T-helper 1 cell (primary cell): Measurements from ENCODE around the gene PHOSPHO1.
A peak's percentile ranks its signal among the peaks of the same experiment; 100 is the strongest.

Experiments used
- DNase-seq, 5 donors: peaks; one replicate each; pipeline ENCODE4 v3.0.0-alpha.2; 2012 to 2020

PHOSPHO1 gene

DNA sequence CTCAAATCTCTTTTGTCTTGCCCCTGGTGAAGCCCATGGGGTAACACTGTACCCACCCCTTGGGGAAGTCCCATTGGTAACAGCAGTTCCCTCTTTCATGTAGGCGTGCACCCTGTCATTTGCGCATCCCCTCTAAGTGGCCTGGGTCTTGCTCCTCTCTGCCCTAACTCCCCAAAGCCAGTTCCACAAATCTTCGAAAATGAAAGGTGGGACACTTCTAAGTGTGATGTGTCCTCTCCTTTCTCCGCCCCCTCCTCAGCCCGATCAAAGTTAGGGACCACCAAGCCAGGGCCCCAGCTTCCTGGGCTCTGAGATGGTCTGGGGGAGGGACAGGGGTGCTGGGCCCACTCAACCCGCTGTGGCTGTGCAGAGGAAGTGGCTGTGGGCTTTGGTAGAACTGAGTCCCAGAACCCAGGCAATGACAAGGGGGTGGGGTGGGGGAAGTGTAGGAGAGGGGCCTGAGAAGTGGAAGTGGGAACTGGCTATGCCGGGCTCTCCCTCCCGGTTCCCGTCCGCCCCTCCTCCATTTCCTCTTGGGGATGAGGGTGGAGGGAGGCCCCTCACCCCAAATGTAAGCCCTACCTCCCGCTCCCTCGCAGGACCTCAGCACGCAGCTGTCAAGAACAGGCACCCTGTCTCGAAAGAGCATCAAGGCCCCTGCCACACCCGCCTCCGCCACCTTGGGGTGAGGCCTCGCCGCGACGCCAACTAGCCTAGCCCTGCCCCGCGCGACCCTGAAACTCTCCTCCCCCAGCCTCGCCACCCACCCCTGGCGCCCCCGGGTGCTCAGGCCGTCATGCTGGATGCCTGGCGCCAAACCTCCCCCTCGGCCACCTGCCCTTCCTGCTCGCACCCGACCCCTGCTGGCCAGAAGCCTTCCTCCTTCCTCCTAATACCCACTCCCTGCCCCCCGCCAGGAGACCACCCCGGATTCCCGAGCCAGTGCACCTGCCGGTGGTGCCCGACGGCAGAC, 11.4 kb downstream of the PHOSPHO1 start:
- peak in 2 of 5 donors; percentile 18 to 30 for DNase-seq

DNA sequence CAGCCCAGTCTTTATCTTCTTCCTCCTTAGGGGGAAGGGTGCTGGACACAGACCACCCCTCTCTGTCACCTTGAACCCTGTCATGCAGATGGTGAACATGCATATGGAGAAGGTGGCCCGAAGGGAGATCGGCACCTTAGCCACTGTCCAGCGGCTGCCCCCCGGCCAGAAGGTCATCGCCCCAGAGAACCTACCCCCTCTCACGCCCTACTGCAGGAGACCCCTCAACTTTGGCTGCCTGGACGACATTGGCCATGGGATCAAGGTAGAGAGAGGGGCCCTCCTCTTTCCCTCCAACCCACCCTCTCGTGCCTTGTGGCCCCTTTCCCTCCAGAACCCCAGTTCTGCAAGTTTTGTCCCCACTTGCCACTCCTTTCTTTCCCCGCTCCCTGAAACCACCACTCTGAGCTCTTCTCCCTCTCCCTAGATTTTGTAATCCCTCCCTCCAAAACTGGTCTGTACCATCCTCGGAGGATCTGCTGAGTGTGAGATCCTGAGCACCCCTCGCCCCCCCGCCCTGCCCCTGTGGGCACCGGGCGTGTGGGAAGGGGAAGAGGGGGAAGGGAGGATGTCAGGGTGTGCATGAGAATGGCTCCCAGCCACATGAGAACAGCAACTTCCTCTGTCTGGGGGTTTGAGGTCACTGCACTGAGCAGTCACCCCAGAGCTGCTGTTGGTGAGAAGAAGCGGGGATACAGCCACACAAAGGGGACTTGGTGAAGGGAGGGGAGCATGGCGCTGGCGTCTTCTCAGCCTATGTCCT, 12.8 kb downstream of the PHOSPHO1 start:
- peak; percentile 31 to 77 (median 57) for DNase-seq

DNA sequence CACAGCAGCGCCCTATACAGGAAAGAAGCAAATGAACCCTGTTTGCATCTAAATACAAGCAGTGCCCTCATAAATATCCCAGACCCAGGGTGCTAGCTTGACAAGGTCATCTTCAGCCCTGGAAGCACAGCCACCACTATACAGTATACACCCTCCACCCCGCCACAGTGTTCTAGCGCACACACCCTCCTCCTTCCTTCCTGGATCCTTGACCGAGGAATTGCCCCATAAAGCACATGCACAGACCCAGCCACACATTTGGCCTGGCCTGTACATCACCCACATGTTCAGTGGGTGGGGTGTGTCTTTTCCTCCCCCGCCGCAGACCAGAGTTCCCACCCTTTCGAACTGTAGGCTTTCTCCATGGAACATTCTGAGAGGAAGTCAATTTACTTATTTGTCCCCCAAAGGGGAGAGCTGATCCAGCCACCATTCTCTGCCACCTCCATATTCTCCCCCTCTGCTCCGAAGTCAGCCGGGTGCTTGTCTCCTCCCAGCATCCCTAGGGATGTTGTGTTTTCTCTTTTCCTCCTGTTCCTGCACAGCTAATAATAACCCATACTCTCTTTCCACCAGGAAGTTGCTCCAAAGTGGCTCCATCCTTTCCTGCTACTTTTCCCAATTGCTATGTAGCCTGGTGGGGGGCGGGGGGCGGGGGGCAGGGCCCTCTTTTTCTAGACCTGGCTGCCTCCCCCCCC, 13.5 kb downstream of the PHOSPHO1 start:
- no peak for DNase-seq

DNA sequence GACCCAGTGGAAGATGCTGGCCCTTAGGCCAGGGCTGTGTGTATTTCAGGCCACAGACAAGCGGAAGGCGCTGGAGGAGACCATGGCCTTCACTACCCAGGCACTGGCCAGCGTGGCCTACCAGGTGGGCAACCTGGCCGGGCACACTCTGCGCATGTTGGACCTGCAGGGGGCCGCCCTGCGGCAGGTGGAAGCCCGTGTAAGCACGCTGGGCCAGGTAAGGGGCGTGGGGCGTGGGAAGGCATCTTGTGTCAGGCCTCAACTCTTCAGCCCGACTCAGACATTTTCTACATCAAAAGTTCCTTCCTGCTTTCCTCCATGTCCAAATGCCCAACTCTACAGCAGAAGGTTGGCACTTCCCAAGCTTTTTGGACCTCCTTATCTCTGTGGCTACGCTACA, 14.1 kb downstream of the PHOSPHO1 start:
- DNase-seq: no peak

DNA sequence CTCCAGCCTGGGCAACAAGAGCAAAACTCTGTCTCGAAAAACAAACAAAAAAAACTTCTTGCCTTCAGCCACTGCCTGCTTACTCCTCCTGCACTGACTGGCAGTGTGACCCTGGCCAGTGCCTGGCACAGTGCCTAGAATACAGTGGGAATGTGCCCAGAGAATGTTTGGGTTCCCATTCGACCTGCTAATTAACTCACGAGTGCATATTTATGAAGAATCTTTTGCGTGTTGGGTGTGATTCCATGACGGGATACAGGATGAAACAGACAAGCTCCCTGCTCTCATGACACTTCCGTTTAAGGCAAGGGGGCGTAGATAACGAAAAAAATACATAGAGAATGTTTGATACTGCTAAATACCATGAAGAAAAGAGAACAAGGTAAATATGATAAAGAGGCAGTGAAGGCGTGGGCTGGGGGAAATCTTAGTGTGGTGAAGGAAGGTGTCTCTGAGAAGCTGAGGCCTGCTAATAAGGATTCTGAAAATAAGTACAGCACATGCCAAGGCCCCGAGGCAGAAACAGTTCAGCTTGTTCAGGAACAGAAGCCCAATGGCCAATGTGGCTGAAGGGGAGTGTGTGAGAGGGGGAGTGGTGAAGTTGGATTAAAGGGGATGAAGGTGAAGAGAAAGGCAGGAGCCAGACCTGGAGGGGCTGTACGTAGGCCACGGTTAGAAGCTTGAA, 15.8 kb downstream of the PHOSPHO1 start:
- DNase-seq: no peak

DNA sequence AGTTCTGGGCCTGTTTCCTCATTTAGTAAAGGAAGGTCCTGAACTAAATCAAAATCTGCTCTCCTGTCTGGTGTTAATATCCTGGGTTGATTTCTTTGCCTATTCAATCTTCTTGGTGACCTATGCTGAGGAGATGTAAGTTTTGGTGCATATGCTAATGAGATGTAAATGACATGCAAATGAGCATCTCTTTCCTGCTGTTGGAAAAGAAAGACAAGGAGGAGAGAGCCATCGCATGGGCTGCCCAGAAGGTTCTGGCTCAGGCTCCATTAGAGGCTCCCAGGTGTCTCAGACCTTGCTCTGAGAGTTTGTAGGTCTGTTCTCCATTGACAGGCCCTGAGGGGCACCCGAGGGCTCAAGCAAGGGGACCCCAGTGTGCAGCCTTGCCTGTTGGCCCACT, 16.7 kb downstream of the PHOSPHO1 start:
- DNase-seq: no peak

DNA sequence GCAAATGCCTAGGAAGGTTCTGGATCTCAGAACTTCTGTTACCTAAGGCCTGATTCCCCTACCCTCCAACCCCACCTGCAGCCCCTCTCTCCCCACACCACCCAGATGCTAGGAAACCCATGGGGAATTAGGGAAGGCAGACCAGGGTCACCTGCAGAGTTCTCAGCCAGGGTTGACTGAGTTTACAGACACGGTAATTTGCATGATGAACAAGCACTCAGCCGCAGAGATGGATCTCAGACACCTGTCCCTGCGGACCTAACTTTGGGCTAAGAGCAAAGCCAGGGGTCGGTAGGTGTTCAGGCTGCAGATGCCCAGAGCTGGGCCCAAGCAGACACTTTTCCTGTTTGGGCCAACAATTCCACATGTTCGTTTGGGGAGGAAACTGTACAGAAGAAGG, 17.2 kb downstream of the PHOSPHO1 start:
- DNase-seq: no peak

DNA sequence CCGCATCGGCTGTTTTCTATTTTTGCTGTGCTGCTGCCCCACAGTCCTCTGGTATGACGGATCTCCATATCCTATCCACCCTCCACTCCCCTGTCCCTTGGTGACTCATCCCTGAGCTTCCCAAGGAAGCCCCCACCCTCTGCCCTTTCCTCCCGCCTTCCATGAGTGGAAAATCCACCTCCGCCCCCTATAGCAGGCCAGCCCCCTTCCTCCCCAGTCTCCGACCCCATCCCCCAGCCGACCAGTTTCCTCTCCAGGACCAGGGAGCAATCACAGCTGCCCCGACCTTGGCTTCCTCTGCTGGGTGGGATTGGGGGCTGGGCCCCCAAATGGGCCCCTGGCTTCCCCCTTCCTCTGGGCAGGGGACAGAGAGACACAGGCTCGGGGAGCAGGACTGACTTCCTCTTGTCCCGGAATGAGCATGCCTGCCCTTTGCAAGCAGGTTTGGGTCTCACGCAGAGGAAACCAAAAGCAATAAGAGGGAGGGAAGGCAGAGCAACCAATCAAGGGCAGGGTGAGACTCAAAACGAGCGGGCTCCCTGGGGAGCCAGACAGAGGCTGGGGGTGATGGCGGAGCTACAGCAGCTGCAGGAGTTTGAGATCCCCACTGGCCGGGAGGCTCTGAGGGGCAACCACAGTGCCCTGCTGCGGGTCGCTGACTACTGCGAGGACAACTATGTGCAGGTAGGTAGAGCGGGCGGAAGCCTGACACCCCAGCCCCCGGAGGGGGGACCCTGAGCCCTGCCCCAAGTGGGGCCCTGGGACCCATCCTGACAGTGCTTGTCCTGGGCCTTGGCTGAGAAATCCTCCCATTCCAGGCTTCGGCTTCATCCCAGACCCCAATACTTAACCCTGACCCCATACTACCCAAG, 20.2 kb downstream of the PHOSPHO1 start, which contains the start of the genes ABI3 and GNGT2:
Gene ABI3, plus strand, starts transcription at position 550 of the 872 bp plus-strand sequence. Its CDS starts 18 bp downstream, at position 568.
Gene GNGT2, minus strand, starts transcription at position 417 of the 872 bp plus-strand sequence. CDS start 3,152 bp downstream, outside the sequence.
- peak in 4 of 5 donors; percentile 28 to 84 (median 44) for DNase-seq

DNA sequence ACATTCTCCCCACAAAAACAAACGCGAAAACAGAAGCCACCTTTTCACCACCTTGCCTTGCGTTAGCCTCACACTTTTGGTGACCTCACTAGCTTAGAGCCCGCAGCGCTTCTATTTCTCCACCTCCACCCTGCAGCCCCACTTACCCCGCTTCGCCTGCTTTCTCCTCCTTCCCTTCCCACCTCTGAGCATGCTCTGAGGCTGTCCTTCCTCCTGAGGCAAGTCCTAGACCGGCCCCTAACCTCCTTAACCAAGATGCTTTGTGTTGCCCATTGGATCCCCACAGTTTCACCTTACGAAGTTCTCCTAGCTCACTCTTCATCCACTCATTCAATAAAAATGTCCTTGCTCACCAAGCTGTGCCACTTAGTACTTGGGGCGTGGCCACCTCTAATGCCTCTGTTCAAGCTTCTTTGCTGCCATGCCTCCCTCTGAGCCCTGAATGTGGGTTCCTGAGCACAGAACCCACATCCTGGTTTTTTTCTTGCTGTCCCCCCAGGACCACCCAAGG, 21.5 kb downstream of the PHOSPHO1 start:
- no peak for DNase-seq

DNA sequence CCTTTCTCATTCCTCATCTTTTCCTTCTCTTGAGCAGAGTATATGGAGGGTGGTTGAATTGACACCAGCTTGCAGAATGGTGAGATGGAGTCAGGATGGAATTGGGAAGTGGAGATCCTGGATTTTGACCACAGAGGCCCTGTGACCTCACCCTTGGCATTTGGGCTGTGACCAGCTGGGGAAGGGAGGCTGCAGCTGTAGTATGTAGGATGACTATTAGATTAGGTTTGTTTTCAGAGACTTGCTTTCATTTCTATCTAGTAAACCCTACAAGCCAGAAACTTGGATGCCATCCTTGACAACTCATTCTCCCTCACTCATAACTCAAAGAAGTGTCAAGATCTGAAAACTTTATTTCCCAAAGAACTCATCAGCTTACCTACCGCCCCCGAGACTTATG, 26.1 kb downstream of the PHOSPHO1 start:
- no peak for DNase-seq

DNA sequence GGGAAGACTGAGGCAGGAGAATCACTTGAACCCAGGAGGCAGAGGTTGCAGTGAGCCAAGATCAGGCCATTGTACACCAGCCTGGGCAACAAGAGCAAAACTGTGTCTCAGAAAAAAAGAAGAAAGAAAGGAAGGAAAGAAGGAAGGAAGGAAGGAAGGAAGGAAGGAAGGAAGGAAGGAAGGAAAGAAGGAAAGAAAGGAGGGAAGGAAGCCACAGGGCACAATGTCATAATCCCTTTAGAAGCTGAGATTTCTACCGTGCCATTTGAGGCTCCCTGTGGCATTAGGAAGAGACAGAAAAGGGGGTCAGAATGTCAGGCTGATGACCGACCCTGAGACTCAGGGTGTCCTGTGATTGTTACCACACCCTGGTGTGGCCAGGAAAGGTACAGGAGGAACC, 26.8 kb downstream of the PHOSPHO1 start:
- no peak for DNase-seq

DNA sequence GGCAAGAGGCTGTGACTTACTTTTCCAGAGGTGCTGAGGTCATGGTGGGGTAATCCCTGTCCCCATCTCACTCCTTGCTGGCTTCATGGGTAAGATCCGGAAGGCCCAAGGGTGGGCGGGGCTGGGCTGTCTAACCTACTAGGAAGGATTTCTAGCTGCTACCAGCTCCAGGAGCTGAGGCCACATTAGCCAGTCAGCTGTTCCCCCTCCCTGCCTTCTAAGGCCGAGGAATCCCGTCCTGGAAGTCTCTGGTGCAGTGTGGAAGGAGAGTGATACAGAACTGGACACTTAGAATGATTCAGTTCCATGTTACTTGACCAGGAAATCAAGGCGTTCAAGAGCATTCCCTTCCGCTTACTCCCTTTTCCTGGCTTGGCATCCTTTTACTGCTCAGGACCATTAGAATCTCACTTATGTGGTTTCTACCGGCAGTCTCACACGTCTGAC, 29.1 kb downstream of the PHOSPHO1 start:
- DNase-seq: no peak

DNA sequence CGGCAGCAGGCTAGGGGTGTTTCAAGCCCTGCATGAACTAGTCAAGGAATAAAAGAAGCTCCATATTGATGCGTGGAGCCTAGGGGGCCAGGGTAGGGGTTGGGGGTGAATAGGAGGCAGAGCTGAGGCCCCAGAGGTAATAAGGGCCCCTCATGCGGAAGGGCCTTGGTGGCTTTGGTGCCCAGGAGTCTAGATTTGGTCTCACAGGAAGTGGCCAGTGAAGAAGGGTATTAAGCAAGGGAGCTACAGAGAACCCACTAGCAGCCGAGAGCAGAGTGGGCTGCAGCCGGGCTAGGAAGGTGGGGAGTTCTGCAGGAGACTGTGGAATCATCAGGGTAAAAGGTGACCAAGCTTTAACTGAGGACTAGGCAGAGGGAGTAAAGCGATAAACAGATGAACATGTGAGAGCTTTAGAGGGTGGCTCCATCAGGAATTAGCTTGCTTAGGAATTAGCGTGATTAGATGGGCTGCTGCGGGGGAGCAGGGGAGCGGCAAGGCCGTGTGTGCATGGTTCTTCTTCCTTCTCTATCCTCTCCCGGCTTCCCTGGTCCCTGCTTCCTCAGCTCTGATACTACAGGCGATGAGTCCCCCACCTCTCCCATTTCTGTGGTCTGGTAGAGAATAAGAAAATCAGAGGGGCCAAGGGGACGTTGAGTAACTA, 30.0 kb downstream of the PHOSPHO1 start:
- no peak for DNase-seq

DNA sequence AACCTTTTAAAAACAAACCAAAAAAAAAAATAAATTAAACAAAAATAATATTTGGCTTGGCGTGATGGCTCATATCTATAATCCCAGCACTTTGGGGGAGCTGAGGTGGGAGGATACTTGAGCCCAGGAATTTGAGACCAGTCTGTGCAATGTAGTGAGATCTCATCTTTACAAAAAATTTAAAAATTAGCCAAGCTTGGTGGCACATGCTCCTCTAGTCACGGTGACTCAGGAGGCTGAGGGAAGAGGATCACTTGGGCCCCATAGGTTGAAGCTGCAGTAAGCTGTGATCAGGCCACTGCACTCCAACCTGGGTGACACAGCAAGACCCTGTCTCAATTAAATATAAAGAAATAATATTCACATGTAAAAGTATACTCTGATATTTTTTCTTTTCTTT, 32.4 kb downstream of the PHOSPHO1 start:
- no peak for DNase-seq

DNA sequence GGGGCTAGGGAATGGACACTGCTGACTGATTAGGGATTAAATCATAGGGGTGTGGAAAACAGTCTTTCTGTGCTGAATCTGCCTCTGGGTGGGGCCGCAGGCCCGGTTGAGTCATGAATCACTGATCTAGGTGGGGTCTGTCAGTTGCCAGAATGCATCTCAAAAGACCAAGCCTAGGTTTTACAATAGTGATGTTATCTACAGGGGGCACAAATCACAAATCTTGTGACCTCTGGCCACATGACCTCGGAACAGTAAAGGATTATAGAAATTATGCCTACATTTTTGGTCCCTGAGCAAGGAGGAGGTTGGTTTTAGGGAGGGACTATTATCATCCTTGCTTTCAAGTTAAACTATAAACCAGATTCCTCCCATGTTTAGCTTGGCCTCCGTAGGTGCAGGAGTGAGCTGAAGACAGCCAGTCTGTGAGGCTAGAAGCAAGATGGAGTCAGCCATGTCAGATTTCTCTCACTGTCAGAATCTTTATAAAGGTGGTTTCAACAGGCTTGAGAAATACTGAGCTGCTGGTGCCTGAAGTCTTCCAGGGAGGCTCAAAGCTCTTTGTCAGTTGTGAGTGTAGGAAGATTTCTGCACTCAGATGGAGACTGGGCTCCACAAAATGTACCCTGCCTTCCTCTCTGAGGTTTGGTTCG, 33.1 kb downstream of the PHOSPHO1 start:
- no peak for DNase-seq

DNA sequence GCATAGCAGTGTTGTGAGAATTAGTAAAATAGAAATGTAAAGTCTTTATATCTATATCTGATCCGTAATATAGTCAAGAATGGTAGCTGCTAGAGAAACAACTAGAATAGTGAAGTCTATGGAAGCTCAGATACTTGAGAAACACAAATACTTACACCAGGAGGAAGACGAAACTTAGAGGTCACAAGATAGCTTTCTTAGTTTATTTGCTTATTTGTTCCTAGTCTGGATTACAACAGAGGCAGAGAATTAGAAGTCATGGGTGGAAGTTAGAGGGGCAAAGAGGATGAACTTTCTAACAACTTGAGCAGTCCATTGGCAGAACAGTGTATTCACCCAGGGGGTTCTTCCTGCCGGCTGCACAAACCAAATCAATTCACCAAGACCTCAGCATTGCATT, 34.1 kb downstream of the PHOSPHO1 start:
- no peak for DNase-seq

DNA sequence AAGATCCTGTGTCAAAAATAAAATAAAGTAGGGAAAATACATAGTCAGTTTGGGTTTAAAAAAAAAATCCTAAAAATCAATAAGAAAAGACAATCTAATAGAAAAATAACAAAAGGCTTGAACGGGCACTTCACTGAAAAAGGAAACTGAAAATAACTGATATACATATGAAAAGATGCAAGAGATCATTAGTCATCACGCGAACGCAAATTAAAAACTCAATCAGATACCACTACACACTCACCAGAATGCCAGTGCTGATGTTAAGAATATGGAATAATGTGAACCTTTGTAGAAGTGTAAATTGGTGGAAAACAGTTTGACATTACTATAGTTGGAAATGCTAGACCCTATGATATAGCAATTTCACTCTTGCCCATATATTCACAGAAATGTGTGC, 34.8 kb downstream of the PHOSPHO1 start:
- DNase-seq: peak in 1 of 5 donors; percentile 49

DNA sequence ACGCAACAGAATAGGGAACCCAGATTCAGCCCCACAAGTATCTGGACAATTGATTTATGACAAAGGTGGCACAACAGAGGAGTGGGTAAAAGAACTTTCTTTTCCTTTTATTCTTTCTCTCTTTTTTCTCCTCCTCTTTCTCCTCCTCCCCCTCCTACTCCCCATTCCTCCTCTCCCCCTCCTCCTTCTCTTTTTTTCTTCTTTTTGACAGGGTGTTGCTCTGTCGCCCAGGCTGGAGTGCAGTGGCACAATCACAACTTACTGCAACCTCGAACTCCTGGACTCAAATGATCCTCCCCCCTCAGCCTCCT, 36.3 kb downstream of the PHOSPHO1 start:
- DNase-seq: no peak

DNA sequence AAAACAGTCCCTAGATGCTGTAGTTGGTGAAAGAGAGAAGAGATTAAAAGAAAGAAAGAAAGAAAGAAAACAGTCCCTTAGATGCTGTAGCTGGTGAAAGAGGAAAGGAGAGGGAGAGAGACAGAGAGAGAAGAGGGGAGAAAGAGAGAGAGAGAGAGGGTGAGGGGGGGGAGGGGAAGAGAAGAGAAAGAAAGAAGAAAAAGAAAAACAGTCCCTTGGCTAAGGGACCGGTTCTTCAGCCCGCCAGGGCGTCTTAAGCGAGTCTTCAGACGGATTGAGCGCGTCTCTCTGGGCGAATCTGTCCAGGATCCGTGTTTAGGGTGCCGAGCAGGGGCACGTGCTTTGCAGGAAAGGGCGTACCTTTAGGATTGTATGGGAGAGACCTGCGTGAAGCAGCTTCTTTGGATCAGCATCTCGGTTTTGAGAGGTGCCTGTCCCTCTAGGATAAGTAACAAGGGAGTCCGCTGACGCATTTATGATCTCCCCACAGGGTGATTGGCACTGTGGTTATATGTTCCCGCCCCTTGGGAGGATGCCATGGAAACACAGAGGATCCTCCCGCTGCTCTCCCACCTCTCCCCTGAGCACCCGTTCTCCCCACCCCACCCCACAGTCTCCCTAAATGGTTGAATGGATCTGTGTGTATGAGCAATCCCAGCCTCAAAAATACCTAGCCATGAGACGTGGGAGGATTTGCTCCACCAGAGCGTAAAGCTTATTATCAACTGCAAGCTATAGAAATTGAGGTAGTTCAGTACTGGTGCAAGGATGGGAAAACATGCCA, 36.9 kb downstream of the PHOSPHO1 start:
- peak in 1 of 5 donors; percentile 44 for DNase-seq
